ENCODE data around the gene RAPGEF5.

The RAPGEF5 gene

GRCh38 chr7:22255834-22256233, 101.1 kb downstream of the RAPGEF5 start:
- DNase-seq: no peak

DNA sequence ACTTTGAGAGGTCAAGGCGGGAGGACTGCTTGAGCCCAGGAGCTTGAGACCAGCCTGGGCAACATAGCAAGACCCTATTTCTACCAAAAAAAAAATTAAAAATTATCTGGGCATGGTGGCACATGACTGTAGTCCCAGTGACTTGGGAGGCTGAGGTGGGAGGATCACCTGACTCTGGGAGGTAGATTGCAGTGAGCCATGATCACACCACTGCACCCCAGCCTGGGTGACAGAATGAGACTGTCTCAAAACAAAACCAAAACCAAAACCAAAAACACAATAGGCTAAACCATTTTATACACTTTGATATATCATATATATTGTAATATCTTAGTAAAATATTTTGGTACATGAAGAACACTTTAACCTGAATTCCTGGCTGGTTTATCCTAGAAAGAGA, 101.6 kb downstream of the RAPGEF5 start:
- DNase-seq: no peak

- no peak for DNase-seq
Measured at GRCh38 chr7:22252936-22253536, 103.9 kb downstream of the RAPGEF5 start.

- no peak for DNase-seq
Measured at GRCh38 chr7:22252016-22252415, 104.9 kb downstream of the RAPGEF5 start.

DNA sequence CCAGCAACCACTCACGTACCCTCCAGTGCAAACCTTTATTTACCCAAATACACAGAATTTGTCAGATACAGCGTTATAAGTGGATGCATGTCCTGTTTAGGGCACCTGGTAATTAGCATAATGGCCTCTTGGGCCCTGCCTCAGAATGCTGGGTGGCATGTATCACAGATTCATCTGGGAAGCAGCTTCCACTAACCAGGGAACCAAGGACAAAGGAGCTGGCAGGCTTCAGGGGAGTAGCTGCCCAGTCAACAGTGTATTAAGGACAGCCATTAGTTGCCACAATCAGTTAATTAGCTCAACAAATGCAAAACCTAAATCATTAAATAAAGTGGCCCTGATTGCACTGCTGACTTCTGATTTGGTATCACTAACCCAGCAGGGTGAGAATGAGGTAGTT, 105.7 kb downstream of the RAPGEF5 start:
- peak; percentile 2 for DNase-seq

GRCh38 chr7:22250390-22250789, 106.6 kb downstream of the RAPGEF5 start:
- no peak for DNase-seq

GRCh38 chr7:22248111-22248809, 108.7 kb downstream of the RAPGEF5 start:
- no peak for DNase-seq

- DNase-seq: no peak
Measured at GRCh38 chr7:22241805-22242390, 115.1 kb downstream of the RAPGEF5 start.

GRCh38 chr7:22240904-22241571, 115.9 kb downstream of the RAPGEF5 start:
- DNase-seq: no peak

DNA sequence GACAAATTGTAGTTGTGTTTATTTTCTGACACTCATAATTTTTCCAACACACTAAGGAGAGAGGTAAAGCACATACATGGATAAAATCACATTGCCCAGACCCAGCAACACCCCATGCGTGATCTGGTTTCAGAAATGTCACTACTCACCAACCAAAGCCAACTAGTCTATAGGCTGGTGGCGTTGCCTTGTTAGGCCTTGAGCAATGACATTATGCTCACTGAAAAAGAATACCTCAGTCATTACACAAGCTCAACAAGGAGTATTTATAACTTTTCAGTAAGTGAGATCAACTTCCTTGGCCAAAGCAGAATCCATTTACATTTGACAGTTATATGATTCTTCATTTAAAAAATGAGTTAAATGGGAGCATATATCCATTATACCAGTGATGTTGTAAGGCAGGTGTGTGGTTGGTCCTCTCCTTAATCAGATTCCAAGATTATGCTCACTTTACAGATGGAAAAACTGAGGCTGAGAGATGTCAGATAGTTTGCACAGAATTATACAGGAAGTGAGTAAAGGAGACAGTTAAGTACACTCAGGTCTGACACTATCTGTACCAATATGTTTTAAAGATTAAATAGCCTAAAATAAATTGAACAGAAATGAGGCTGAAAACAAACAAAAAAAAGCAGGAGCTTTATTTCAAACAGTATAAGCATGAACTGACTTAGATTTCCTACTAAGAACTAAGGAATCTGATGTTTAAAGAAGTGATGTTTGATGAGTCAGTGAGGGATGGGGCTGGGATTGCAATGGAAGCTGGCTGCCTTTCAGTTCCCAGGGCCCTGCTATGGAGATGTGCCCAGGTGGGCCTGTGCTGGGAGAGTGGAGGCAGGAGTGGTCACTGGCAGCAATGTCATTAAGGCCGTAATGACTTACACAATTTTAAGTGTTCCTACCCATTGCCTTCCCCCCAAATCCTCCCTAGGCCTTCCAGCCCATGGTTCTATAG, 118.3 kb downstream of the RAPGEF5 start:
- no peak for DNase-seq

- no peak for DNase-seq
Measured at GRCh38 chr7:22235134-22235533, 121.8 kb downstream of the RAPGEF5 start.

- no peak for DNase-seq
Measured at GRCh38 chr7:22234227-22234626, 122.7 kb downstream of the RAPGEF5 start.

DNA sequence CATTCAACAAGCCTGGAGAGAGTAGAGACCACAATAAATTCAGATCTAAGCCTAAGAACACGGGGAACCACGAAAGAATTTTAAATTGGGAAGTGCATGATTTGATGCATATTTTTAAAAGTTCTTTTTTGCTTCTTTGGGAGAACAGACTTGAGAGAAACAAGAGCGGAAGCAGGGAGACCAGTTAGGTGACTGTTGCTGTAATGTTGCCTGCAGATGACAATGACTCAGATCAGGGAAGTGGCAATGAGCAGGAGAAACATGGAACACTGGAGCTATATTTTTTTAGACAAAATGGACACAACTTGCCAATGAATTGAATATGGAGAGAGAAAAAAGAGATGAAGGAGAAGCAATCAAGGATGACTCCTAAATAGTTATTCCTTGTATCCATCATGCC, 125.1 kb downstream of the RAPGEF5 start:
- no peak for DNase-seq

DNA sequence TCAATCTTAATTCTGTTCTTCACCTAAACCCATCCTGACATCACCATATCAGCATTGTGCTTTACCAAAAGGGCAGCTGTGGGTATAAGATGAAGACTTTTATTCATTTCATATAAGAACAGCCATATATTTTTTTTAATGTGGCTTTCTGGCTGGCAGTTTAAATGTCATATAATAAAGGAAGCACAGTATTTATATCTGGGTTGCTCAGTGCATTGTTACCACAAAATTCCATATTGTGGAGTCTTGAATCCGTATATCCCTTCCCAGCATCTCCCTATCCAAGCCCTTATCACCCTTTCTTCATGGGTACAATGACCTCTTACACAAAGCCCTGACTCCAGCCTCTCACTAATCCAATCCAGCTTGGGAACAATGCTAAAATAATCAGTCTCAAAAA, 125.8 kb downstream of the RAPGEF5 start:
- no peak for DNase-seq

DNA sequence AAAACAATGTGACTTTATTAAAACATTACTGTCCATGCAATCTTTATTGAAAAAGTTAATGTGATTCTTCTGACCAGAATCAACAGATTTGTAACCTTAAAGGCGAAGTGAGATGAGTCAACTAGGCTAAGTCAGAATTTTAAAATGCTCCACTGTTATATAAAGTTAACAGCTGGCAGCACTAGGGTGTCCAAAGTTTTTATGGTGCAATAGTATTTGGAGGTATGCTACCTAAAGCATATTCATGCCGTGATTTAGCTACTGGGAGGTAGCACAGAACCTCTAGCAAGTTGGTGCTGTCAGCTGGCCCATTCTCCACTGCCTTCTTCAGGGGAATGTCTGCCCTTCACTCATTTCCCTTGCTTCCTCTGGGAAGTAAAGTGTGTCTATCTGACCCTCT, 126.7 kb downstream of the RAPGEF5 start:
- no peak for DNase-seq

DNA sequence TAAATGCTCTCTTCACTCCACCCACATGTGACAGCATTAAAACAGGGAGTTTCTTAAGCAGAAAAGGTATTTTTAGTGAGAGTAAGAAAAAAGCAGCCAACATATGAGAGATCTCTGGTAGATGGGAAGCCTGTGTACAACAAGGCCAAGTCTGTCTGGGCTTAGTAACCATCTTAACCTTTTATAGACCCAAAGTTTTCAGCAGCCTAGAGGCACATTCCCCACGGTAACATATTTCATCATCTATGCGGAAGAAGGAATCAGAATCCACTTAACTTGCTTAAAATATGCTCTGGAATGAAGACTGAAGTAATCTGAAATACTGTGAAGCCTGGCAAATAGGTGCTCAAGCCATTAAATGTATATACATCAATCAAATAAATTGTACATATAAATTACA, 127.8 kb downstream of the RAPGEF5 start:
- DNase-seq: no peak

GRCh38 chr7:22223807-22224206, 133.1 kb downstream of the RAPGEF5 start:
- no peak for DNase-seq

DNA sequence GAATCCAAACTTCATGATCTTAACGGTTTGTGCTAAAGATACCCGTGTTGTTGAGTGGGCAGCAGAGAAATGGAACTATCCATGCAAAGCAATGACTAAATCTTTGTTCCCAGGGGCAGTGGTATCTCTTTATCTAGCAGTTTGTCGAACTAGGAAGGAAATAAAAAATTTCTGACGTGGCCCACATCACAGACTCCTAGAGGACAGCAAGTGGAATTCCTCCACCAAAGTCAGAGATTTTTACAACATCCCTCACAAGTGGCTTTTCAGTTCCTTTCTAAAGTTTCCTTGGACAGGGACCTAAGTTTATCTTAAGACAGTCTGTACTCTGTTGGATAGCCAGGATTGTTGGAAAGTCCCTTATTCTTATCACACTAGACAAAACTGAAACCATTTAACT, 136.0 kb downstream of the RAPGEF5 start:
- no peak for DNase-seq

- no peak for DNase-seq
Measured at GRCh38 chr7:22219739-22220493, 137.0 kb downstream of the RAPGEF5 start.

DNA sequence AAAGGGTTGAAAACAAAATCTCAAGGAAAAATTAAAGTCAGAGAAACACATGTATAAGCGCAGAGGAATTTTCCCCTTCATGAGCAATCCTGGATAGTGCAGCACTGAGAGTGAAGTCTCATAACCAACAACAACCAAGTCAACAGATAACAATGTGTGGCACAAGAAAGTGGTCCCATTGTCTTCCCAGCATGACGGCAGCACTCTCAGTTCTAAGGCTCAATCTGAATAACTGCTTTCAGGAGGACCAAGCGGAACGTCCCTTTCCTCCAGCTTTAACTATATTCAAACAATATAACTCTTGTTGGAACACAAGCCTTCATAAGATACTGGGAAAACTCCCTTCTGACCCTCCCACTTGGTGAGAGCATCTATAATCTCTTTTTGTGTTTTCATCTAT, 137.9 kb downstream of the RAPGEF5 start:
- no peak for DNase-seq

- DNase-seq: no peak
Measured at GRCh38 chr7:22216832-22217475, 140.0 kb downstream of the RAPGEF5 start.

DNA sequence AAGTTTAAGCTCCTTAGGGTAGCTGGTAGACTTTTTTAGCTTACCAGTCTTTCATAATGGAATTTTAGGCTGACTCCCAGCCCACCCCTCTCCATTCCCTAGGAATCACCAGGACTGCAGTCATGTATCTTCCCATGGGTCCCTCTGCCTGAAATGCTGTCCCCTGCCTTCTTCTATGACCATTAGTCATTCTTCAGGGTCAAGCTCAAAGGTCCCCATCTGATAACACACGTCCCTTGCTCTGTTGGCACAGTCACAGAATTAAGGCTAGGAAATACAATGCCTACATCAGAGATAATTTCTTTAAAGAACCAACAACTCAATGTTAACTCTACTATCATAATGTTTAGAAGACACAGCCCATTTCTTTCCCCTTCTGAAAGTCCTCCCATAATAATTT, 140.6 kb downstream of the RAPGEF5 start:
- DNase-seq: no peak

All from NCI-H446 treated with DMSO at 0.1 percent for 48 hours (cell line).